ENCODE measurements around the gene SELENOH. TPM values are rescaled to one million over a fixed set of nuclear protein-coding genes. Genes with fewer than 3 reads are reported as not detected.

The SELENOH gene
- total and polyA plus RNA-seq, 7 experiments from 2014 or later = 93.6 to 382 (median 130) TPM

DNA sequence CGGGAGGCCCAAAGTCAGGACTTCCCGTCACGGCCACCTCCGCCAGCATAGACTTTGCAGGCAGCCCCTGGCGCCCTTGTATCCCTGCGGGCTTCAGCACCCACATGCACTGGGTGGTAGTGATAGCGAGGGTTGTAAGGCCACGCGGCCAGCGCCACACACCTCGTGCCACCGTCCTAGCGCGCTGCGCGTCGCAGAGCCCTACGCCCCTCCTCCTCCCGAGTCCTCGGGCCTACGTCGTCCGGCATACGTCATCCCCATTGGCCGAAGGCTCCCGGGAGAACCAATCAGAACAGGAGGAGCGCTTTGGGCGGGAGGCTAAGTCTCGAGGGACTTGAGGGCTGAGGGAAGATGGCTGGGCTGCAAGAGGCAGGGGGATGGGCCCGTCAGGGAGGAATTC, 11.7 kb downstream of the SELENOH start:
- H3K9me3 ChIP-seq (ENCODE audit: control insufficient read depth in 2 of 3, low read length in 3 of 3) = no peaks in the 10 kb centered on the region
- H3K4me1 Mint-ChIP-seq = peaks cover 2 to 22% (median 19%) of the 10 kb centered on the region in 7 donors
- H3K27ac Mint-ChIP-seq = peak overlapping the region in 1 of 9 donors; percentile 11
- DNase-seq (no peak), ATAC-seq (no peak)
- CTCF ChIA-PET = interaction anchor here (0.6 to 3.5 kb wide), 2 partner anchors 47 to 50 kb away, joined by 7 to 30 read pairs; no protein-coding TSS in a partner anchor
- POLR2A ChIA-PET = interaction anchor here (1.3 kb wide), 1 partner anchor 37 kb away, joined by 4 read pairs; no protein-coding TSS in a partner anchor
- no peaks in the 10 kb centered on the region for H3K9me3 Mint-ChIP-seq
- H3K4me3 Mint-ChIP-seq = no peak overlapping the region
- no peak overlapping the region for H3K4me3 ChIP-seq (ENCODE audit: low read length)
- peaks cover 0 to 4% (median 0%) of the 10 kb centered on the region in 3 experiments for H3K36me3 ChIP-seq (ENCODE audit: control insufficient read depth in 2 of 3, insufficient read depth in 3 of 3, low read length in 3 of 3)
- H3K4me1 ChIP-seq (ENCODE audit: control insufficient read depth in 2 of 2, insufficient read depth in 2 of 2, low read length in 2 of 2) = peaks cover 0 to 3% of the 10 kb centered on the region in 2 donors
- no peak overlapping the region for H3K27ac ChIP-seq (ENCODE audit: low read depth, low read length)
- H3K36me3 Mint-ChIP-seq = peaks cover 0 to 6% (median 4%) of the 10 kb centered on the region in 5 donors
- no peaks in the 10 kb centered on the region for H3K27me3 Mint-ChIP-seq
- H3K27me3 ChIP-seq (ENCODE audit: control insufficient read depth in 2 of 2, insufficient read depth in 2 of 2, low read length in 2 of 2) = no peaks in the 10 kb centered on the region
- intact Hi-C loops (cut with micrococcal nuclease) = no loop called here

DNA sequence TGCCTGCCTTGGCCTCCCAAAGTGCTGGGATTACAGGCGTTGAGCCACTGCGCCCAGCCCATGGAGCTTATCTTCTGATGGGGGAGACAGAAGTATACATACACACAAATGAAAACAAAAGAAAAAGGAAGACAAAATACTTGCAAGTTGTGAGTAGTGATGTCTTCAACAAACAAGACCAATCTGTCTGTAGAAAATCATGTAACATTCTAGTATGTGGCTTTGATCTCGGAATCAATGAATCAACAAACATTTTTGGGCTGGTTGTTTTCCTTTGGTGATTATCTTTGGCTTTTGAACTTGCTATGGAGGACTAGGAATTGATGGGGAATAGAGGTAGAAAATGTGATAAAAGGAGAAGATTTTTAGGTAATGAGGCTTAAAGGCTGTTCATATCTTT, 16.9 kb downstream of the SELENOH start:
- peaks cover 9 to 28% (median 21%) of the 10 kb centered on the region in 7 donors for H3K4me1 Mint-ChIP-seq
- peak overlapping the region in 3 of 9 donors; percentile 1 to 15 (median 12) for H3K27ac Mint-ChIP-seq
- H3K27me3 Mint-ChIP-seq = peaks cover 0 to 5% (median 0%) of the 10 kb centered on the region in 5 donors
- intact Hi-C loops (cut with micrococcal nuclease) = no loop called here
- no peaks in the 10 kb centered on the region for H3K36me3 ChIP-seq (ENCODE audit: control insufficient read depth in 2 of 3, insufficient read depth in 3 of 3, low read length in 3 of 3)
- H3K4me3 Mint-ChIP-seq = no peak overlapping the region
- H3K9me3 Mint-ChIP-seq = no peaks in the 10 kb centered on the region
- ChIA-PET POLR2A (interaction anchor here (0.9 to 1.2 kb wide), 4 partner anchors 11 to 42 kb away, joined by 3 to 4 read pairs (median 4); no protein-coding TSS in a partner anchor), CTCF (interaction anchor here (0.9 to 2.3 kb wide), 2 partner anchors 31 to 43 kb away, joined by 4 to 14 read pairs; no protein-coding TSS in a partner anchor)
- no peaks in the 10 kb centered on the region for H3K9me3 ChIP-seq (ENCODE audit: control insufficient read depth in 2 of 3, low read length in 3 of 3)
- H3K36me3 Mint-ChIP-seq = peaks cover 0 to 4% (median 0%) of the 10 kb centered on the region in 5 donors
- H3K4me1 ChIP-seq (ENCODE audit: control insufficient read depth in 2 of 2, insufficient read depth in 2 of 2, low read length in 2 of 2) = peaks cover 0 to 4% of the 10 kb centered on the region in 2 donors
- no peak for DNase-seq
- H3K27me3 ChIP-seq (ENCODE audit: control insufficient read depth in 2 of 2, insufficient read depth in 2 of 2, low read length in 2 of 2) = no peaks in the 10 kb centered on the region
- no peak overlapping the region for H3K27ac ChIP-seq (ENCODE audit: low read depth, low read length)
- ATAC-seq = no peak
- H3K4me3 ChIP-seq (ENCODE audit: low read length) = no peak overlapping the region

DNA sequence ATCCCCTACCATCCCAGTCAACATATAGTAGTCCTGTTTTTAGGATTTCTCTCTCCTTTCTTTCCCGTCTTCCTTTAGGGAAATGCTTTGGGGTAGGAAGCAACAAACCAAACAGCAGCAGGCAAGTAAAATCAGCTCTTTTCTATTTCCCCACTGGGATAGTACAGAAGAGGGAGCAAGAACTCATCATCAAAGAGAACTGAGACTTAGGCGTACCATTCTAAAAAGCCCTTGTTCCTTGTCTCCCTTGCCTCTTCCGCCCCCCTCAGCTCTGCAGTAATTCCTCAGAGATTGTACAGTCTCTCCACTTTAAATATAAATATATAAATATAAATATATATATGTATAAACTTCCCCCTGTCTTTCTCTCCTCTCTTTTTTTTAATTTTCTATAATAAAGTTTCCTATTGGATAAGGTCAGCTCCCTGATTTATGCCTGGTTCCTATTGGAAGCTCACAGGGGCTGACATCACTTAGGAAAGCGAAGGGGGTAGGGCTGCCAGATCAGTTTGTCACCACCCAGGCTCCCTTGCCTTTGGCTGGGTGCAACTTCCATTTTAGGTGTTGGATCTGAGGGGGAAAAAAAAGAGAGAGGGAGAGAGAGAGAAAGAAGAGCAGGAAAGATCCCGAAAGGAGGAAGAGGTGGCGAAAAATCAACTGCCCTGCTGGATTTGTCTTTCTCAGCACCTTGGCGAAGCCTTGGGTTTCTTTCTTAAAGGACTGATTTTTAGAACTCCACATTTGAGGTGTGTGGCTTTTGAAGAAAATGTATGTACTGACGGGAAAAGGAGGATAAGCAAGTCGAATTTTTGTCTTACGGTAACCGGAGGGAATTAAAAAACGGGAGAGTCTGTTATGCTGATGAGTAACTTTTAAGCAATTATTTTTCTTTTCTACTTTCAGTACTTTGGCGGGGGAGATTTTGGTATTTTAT, 20.3 kb downstream of the SELENOH start, which contains the start of gene CTNND1:
Gene CTNND1 (plus strand): TSS at position 502 of the 934 bp plus-strand sequence. CDS start 29,677 bp downstream, outside the sequence.
- Mint-ChIP-seq H3K9me3 (no peaks in the 10 kb centered on the region), H3K4me3 (peak within 1 kb of the TSS; percentile 7 to 65 (median 32)), H3K27ac (peak within 1 kb of the TSS in 5 of 9 donors; percentile 20 to 52 (median 45)), H3K27me3 (peaks cover 0 to 5% (median 0%) of the 10 kb centered on the region in 5 donors), H3K4me1 (peaks cover 17 to 39% (median 28%) of the 10 kb centered on the region in 7 donors), H3K36me3 (peaks cover 0 to 7% (median 0%) of the 10 kb centered on the region in 5 donors)
- no peak within 1 kb of the TSS for H3K27ac ChIP-seq (ENCODE audit: low read depth, low read length)
- no peaks in the 10 kb centered on the region for H3K9me3 ChIP-seq (ENCODE audit: control insufficient read depth in 2 of 3, low read length in 3 of 3)
- CTCF ChIA-PET = interaction anchor here (0.6 to 2.9 kb wide), 4 partner anchors 26 to 190 kb away, joined by 3 to 14 read pairs (median 4); no protein-coding TSS in a partner anchor
- peak; percentile 78 for ATAC-seq
- H3K4me1 ChIP-seq (ENCODE audit: control insufficient read depth in 2 of 2, insufficient read depth in 2 of 2, low read length in 2 of 2) = peaks cover 0 to 11% of the 10 kb centered on the region in 2 donors
- DNase-seq = no peak
- intact Hi-C loops (cut with micrococcal nuclease) = no loop called here
- no peaks in the 10 kb centered on the region for H3K36me3 ChIP-seq (ENCODE audit: control insufficient read depth in 2 of 3, insufficient read depth in 3 of 3, low read length in 3 of 3)
- POLR2A ChIA-PET = no interaction called here
- no peaks in the 10 kb centered on the region for H3K27me3 ChIP-seq (ENCODE audit: control insufficient read depth in 2 of 2, insufficient read depth in 2 of 2, low read length in 2 of 2)
- H3K4me3 ChIP-seq (ENCODE audit: low read length) = no peak within 1 kb of the TSS

DNA sequence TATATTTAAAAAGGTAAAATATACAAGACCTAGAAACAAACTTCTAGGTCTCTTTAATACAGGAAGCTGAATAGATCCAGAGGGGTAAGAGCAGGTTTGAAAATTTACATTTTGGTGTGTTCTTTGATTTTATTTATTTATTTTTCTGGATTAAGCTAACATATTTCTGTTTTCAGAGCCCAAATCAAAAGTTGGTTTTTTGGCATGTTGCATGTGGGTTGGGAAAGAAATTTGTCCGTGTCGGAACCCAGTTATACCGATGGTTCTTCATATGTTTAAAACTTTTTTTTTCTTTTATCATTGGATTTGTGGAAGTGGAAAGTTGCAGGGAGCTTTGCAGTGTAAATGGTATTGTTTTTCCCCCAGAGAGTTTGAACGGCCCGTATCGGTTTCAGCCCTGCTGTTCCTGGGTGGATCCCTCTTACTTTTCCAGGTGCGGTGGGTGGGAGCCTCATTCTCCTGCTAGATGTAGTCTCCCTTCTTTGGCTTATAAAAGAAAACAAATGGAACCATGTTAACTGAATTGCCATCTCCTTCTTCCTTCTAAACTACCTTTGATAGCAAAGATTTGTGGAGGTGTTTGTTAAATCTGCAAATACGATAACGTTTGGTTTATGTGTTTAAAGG, 21.1 kb downstream of the SELENOH start:
- peaks cover 0 to 11% of the 10 kb centered on the region in 2 donors for H3K4me1 ChIP-seq (ENCODE audit: control insufficient read depth in 2 of 2, insufficient read depth in 2 of 2, low read length in 2 of 2)
- Mint-ChIP-seq H3K27me3 (peaks cover 0 to 5% (median 0%) of the 10 kb centered on the region in 5 donors), H3K4me1 (peaks cover 17 to 39% (median 28%) of the 10 kb centered on the region in 7 donors), H3K36me3 (peaks cover 0 to 12% (median 0%) of the 10 kb centered on the region in 5 donors), H3K4me3 (peak overlapping the region in 8 of 10 donors; percentile 7 to 65 (median 37)), H3K27ac (peak overlapping the region in 5 of 9 donors; percentile 20 to 52 (median 45)), H3K9me3 (no peaks in the 10 kb centered on the region)
- H3K36me3 ChIP-seq (ENCODE audit: control insufficient read depth in 2 of 3, insufficient read depth in 3 of 3, low read length in 3 of 3) = no peaks in the 10 kb centered on the region
- ATAC-seq (no peak), DNase-seq (no peak)
- intact Hi-C loops (cut with micrococcal nuclease) = no loop called here
- H3K9me3 ChIP-seq (ENCODE audit: control insufficient read depth in 2 of 3, low read length in 3 of 3) = no peaks in the 10 kb centered on the region
- ChIA-PET CTCF (interaction anchor here (0.7 to 2.9 kb wide), 2 partner anchors 32 to 39 kb away, joined by 3 to 14 read pairs; no protein-coding TSS in a partner anchor), POLR2A (no interaction called here)
- H3K27ac ChIP-seq (ENCODE audit: low read depth, low read length) = no peak overlapping the region
- no peaks in the 10 kb centered on the region for H3K27me3 ChIP-seq (ENCODE audit: control insufficient read depth in 2 of 2, insufficient read depth in 2 of 2, low read length in 2 of 2)
- no peak overlapping the region for H3K4me3 ChIP-seq (ENCODE audit: low read length)

DNA sequence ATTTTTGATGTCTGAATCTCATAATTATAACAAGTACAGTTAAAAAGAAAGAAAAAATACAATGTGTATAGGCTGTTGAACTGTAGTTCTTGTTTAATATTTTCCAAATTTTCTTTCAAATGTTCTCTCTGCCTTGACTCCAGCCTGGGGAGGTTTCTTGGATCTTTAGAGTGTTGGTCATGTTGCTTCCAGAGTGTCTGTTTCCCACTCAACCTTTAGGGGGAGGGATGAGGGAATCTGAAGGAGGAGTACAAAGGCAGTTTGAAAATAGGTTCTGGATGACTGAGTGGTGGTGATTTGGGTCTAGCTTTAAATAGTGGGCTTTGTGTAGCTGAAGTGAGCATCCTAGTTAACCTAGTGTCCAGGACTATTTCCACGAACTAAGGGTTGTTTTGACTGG, 22.3 kb downstream of the SELENOH start:
- CTCF ChIA-PET = interaction anchor here (2.9 kb wide), 2 partner anchors 37 to 38 kb away, joined by 14 read pairs; no protein-coding TSS in a partner anchor
- no peaks in the 10 kb centered on the region for H3K9me3 Mint-ChIP-seq
- no peak overlapping the region for H3K27ac ChIP-seq (ENCODE audit: low read depth, low read length)

DNA sequence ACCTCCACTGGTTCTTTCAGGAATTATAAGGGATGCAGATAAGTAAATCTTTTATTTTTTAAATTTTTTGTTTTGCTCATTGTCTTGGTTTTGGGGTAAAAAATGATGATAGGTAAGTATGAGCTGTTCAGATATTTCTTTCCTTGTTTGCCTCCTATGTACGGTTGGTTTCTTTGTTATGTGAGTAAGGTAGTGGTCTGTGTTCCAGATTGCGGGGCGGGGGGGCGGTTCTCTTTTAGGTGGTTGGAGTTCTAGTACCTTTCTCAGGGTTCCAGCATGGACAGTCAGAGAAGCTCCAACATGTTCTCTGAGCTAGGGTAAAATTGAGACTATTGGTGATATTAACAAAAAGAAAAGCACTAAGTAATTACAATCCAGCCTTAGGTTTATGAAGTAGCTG, 22.7 kb downstream of the SELENOH start:
- Mint-ChIP-seq H3K27ac (peak overlapping the region in 4 of 9 donors; percentile 3 to 57 (median 10)), H3K9me3 (no peaks in the 10 kb centered on the region), H3K27me3 (peaks cover 0 to 5% (median 0%) of the 10 kb centered on the region in 5 donors), H3K4me3 (peak overlapping the region in 1 of 10 donors; percentile 1), H3K4me1 (peaks cover 15 to 38% (median 25%) of the 10 kb centered on the region in 7 donors), H3K36me3 (peaks cover 0 to 14% (median 0%) of the 10 kb centered on the region in 5 donors)
- ChIA-PET CTCF (interaction anchor here (2.9 kb wide), 1 partner anchor 37 kb away, joined by 14 read pairs; no protein-coding TSS in a partner anchor), POLR2A (interaction anchor here (0.6 to 1.3 kb wide), 2 partner anchors 22 to 99 kb away, joined by 4 to 5 read pairs; no protein-coding TSS in a partner anchor)
- Histone ChIP-seq H3K4me1 (ENCODE audit: control insufficient read depth in 2 of 2, insufficient read depth in 2 of 2, low read length in 2 of 2) (peaks cover 0 to 11% of the 10 kb centered on the region in 2 donors), H3K36me3 (ENCODE audit: control insufficient read depth in 2 of 3, insufficient read depth in 3 of 3, low read length in 3 of 3) (no peaks in the 10 kb centered on the region), H3K27me3 (ENCODE audit: control insufficient read depth in 2 of 2, insufficient read depth in 2 of 2, low read length in 2 of 2) (no peaks in the 10 kb centered on the region), H3K9me3 (ENCODE audit: control insufficient read depth in 2 of 3, low read length in 3 of 3) (no peaks in the 10 kb centered on the region), H3K27ac (ENCODE audit: low read depth, low read length) (no peak overlapping the region), H3K4me3 (ENCODE audit: low read length) (no peak overlapping the region)
- ATAC-seq = no peak
- no peak for DNase-seq
- intact Hi-C loops (cut with micrococcal nuclease) = no loop called here

More for the DNA sequence above, 22.3 kb downstream of the SELENOH start:
- H3K4me3 ChIP-seq (ENCODE audit: low read length) = no peak overlapping the region
- peaks cover 15 to 38% (median 25%) of the 10 kb centered on the region in 7 donors for H3K4me1 Mint-ChIP-seq
- intact Hi-C loops (cut with micrococcal nuclease) = no loop called here
- H3K36me3 ChIP-seq (ENCODE audit: control insufficient read depth in 2 of 3, insufficient read depth in 3 of 3, low read length in 3 of 3) = no peaks in the 10 kb centered on the region
- no peaks in the 10 kb centered on the region for H3K9me3 ChIP-seq (ENCODE audit: control insufficient read depth in 2 of 3, low read length in 3 of 3)
- H3K4me1 ChIP-seq (ENCODE audit: control insufficient read depth in 2 of 2, insufficient read depth in 2 of 2, low read length in 2 of 2) = peaks cover 0 to 11% of the 10 kb centered on the region in 2 donors
- H3K27me3 ChIP-seq (ENCODE audit: control insufficient read depth in 2 of 2, insufficient read depth in 2 of 2, low read length in 2 of 2) = no peaks in the 10 kb centered on the region
- ATAC-seq (no peak), DNase-seq (no peak)
- H3K27ac Mint-ChIP-seq = peak overlapping the region in 6 of 9 donors; percentile 3 to 58 (median 16)
- H3K27me3 Mint-ChIP-seq = peaks cover 0 to 5% (median 0%) of the 10 kb centered on the region in 5 donors
- peak overlapping the region in 4 of 10 donors; percentile 1 to 54 (median 20) for H3K4me3 Mint-ChIP-seq
- peaks cover 0 to 14% (median 0%) of the 10 kb centered on the region in 5 donors for H3K36me3 Mint-ChIP-seq
- POLR2A ChIA-PET = no interaction called here

All from naive thymus-derived CD4-positive, alpha-beta T cell (primary cell).